ENCODE results near the gene VPS11. TPM values are rescaled to one million over a fixed set of nuclear protein-coding genes. Genes with fewer than 3 reads are reported as not detected.

VPS11 gene
- polyA plus RNA-seq, 3 donors, result 28.6 to 56.6 (median 43.3) TPM

GRCh38 chr11:119049081-119049480 lies 18.5 kb upstream of the VPS11 start:
- no peak for TF ChIP-seq CTCF (IDR thresholded peaks at IDR 0.05)
- Histone ChIP-seq H3K9me3 (replicated peaks in 1 of 2; ENCODE audit: control insufficient read depth in 1 of 2, insufficient read depth in 1 of 2, low read length in 2 of 2) (no peaks in the 10 kb centered on the region), H3K27ac (ENCODE audit: low read depth in 1 of 2, low read length in 2 of 2) (no peak overlapping the region), H3K9ac (ENCODE audit: insufficient read depth, low read length, poor library complexity, severe bottlenecking) (no peak overlapping the region), H3K79me2 (ENCODE audit: insufficient read depth, low read length) (no peaks in the 10 kb centered on the region), H2AFZ (ENCODE audit: insufficient read depth, low read depth, low read length, poor library complexity, severe bottlenecking) (no peak overlapping the region), H3K4me2 (replicated peaks; ENCODE audit: extremely low read depth, low read length, poor library complexity, severe bottlenecking) (no peak overlapping the region), H3K4me1 (ENCODE audit: control insufficient read depth in 1 of 2, insufficient read depth in 2 of 2, low read length in 2 of 2) (no peaks in the 10 kb centered on the region), H3K27me3 (ENCODE audit: control insufficient read depth in 2 of 2, insufficient read depth in 2 of 2, low read length in 2 of 2) (no peaks in the 10 kb centered on the region), H3K36me3 (replicated peaks in 1 of 2; ENCODE audit: control insufficient read depth in 1 of 2, insufficient read depth in 2 of 2, low read length in 2 of 2) (peaks cover 68 to 99% of the 10 kb centered on the region in 2 donors), H4K20me1 (ENCODE audit: insufficient read depth, low read length) (no peaks in the 10 kb centered on the region), H3K4me3 (replicated peaks in 1 of 3; ENCODE audit: low read depth in 2 of 3, low read length in 3 of 3) (no peak overlapping the region)
- H3K27me3 Mint-ChIP-seq (ENCODE audit: low read depth in 3 of 3), result peaks cover 0 to 1% (median 0%) of the 10 kb centered on the region in 3 donors
- WGBS (ENCODE audit: insufficient coverage), result 91% methylated on average over 6 of the region's 7 CpGs
- no peak for DNase-seq
- intact Hi-C loops (cut with micrococcal nuclease), result no loop called here
- H3K36me3 Mint-ChIP-seq, result peaks cover 91 to 100% of the 10 kb centered on the region in 2 donors
- H3K4me3 Mint-ChIP-seq, result no peak overlapping the region
- H3K27ac Mint-ChIP-seq, result peak overlapping the region in 2 of 7 donors; percentile 46 to 60
- no peaks in the 10 kb centered on the region for H3K4me1 Mint-ChIP-seq
- H3K9me3 Mint-ChIP-seq, result no peaks in the 10 kb centered on the region

- TF ChIP-seq CTCF (IDR thresholded peaks at IDR 0.05), result no peak
- Mint-ChIP-seq H3K27ac (peak overlapping the region in 2 of 7 donors; percentile 20 to 63), H3K9me3 (no peaks in the 10 kb centered on the region), H3K4me1 (peaks cover 12% of the 10 kb centered on the region), H3K4me3 (no peak overlapping the region), H3K27me3 (ENCODE audit: low read depth in 3 of 3) (peaks cover 0 to 1% (median 0%) of the 10 kb centered on the region in 3 donors), H3K36me3 (peaks cover 89% of the 10 kb centered on the region in 2 donors)
- 97% methylated on average over 10 of the region's 17 CpGs for WGBS (ENCODE audit: insufficient coverage)
- peaks cover 72 to 90% of the 10 kb centered on the region in 2 donors for H3K36me3 ChIP-seq (replicated peaks in 1 of 2; ENCODE audit: control insufficient read depth in 1 of 2, insufficient read depth in 2 of 2, low read length in 2 of 2)
- H3K4me1 ChIP-seq (ENCODE audit: control insufficient read depth in 1 of 2, insufficient read depth in 2 of 2, low read length in 2 of 2), result peaks cover 9 to 11% of the 10 kb centered on the region in 2 donors
- no peak overlapping the region for H3K27ac ChIP-seq (ENCODE audit: low read depth in 1 of 2, low read length in 2 of 2)
- no peaks in the 10 kb centered on the region for H3K9me3 ChIP-seq (replicated peaks in 1 of 2; ENCODE audit: control insufficient read depth in 1 of 2, insufficient read depth in 1 of 2, low read length in 2 of 2)
- DNase-seq, result no peak
- intact Hi-C loops (cut with micrococcal nuclease), result no loop called here
- no peak overlapping the region for H3K4me3 ChIP-seq (replicated peaks in 1 of 3; ENCODE audit: low read depth in 2 of 3, low read length in 3 of 3)
- peaks cover 16% of the 10 kb centered on the region for H3K79me2 ChIP-seq (ENCODE audit: insufficient read depth, low read length)
- no peak overlapping the region for H2AFZ ChIP-seq (ENCODE audit: insufficient read depth, low read depth, low read length, poor library complexity, severe bottlenecking)
- no peak overlapping the region for H3K9ac ChIP-seq (ENCODE audit: insufficient read depth, low read length, poor library complexity, severe bottlenecking)
- no peaks in the 10 kb centered on the region for H3K27me3 ChIP-seq (ENCODE audit: control insufficient read depth in 2 of 2, insufficient read depth in 2 of 2, low read length in 2 of 2)
- no peak overlapping the region for H3K4me2 ChIP-seq (replicated peaks; ENCODE audit: extremely low read depth, low read length, poor library complexity, severe bottlenecking)
- H4K20me1 ChIP-seq (ENCODE audit: insufficient read depth, low read length), result no peaks in the 10 kb centered on the region
Measured at GRCh38 chr11:119051440-119052162, 16.0 kb upstream of the VPS11 start.

All from CD14-positive monocyte (primary cell).